ENCODE results near the gene NHLH1.

- TF ChIP-seq EP300 (IDR thresholded peaks at IDR 0.05) (no peak), CTCF (IDR thresholded peaks at IDR 0.05) (no peak)
Measured at GRCh38 chr1:160414881-160415280, 48.0 kb downstream of the NHLH1 start.
